GM23338 (cell line): Measurements from ENCODE around the gene MPZL1. TPM values are rescaled to one million over a fixed set of nuclear protein-coding genes. Genes with fewer than 3 reads are reported as not detected.

Experiments used
- ATAC-seq: fragments of 200-7000 bp; cut with Tn5 transposase; 3 replicates; pipeline ENCODE4 v1.9.1; 2020
- DNase-seq: peaks from one replicate; pipeline ENCODE4 v3.0.0-alpha.2; 2015; ENCODE audit warnings: low spot score
- H2AFZ ChIP-seq: fragments of 200-600 bp; sonication (generic); 2 replicates; pipeline ENCODE4 v1.8.0; 2016; ENCODE audit warnings: antibody characterized with exemption, mild to moderate bottlenecking, moderate library complexity
- H3F3A ChIP-seq: fragments of 200-600 bp; sonication (generic); replicated peaks from 2 replicates; pipeline ENCODE4 v1.8.0; 2017; ENCODE audit warnings: antibody characterized with exemption, mixed run types, low read depth
- H3K27ac ChIP-seq: fragments of 200-600 bp; sonication (generic); 2 replicates; pipeline ENCODE4 v1.6.1; 2016; ENCODE audit warnings: low read depth
- H3K27me3 ChIP-seq: fragments of 200-600 bp; sonication (generic); 2 replicates; pipeline ENCODE4 v1.8.0; 2016; ENCODE audit warnings: mild to moderate bottlenecking, mixed run types, moderate library complexity; ENCODE audit not compliant: insufficient read depth
- H3K36me3 ChIP-seq: fragments of 200-600 bp; sonication (generic); 2 replicates; pipeline ENCODE4 v1.8.0; 2016; ENCODE audit warnings: mild to moderate bottlenecking; ENCODE audit not compliant: insufficient read depth
- H3K4me1 ChIP-seq: fragments of 200-600 bp; sonication (generic); 2 replicates; pipeline ENCODE4 v1.8.0; 2016; ENCODE audit warnings: mild to moderate bottlenecking, moderate library complexity; ENCODE audit not compliant: insufficient read depth
- H3K4me2 ChIP-seq: fragments of 200-600 bp; sonication (generic); 2 replicates; pipeline ENCODE4 v1.7.1; 2017; ENCODE audit warnings: mixed run types
- H3K4me3 ChIP-seq: fragments of 200-600 bp; sonication (generic); 2 replicates; pipeline ENCODE4 v1.6.1; 2016; ENCODE audit warnings: mixed run types
- H3K79me2 ChIP-seq: fragments of 200-600 bp; sonication (generic); replicated peaks from 2 replicates; pipeline ENCODE4 v1.8.0; 2017; ENCODE audit warnings: mild to moderate bottlenecking; ENCODE audit not compliant: insufficient read depth
- H3K9me2 ChIP-seq: fragments of 200-600 bp; sonication (generic); 2 replicates; pipeline ENCODE4 v1.8.0; 2017; ENCODE audit not compliant: insufficient read depth
- H4K20me1 ChIP-seq: fragments of 200-600 bp; sonication (generic); replicated peaks from 2 replicates; pipeline ENCODE4 v1.8.0; 2017; ENCODE audit warnings: mild to moderate bottlenecking; ENCODE audit not compliant: insufficient read depth
- H3K27ac Mint-ChIP-seq: 2 replicates; pipeline ENCODE4 v1.8.0; 2020; ENCODE audit warnings: inconsistent platforms, mild to moderate bottlenecking, moderate library complexity, mixed read lengths
- H3K27me3 Mint-ChIP-seq: 3 replicates; pipeline ENCODE4 v1.8.0; 2022; ENCODE audit warnings: low read depth, mild to moderate bottlenecking, moderate library complexity, mixed read lengths, inconsistent platforms; ENCODE audit not compliant: insufficient read depth, poor library complexity
- H3K36me3 Mint-ChIP-seq: 3 replicates; pipeline ENCODE4 v1.8.0; 2021; ENCODE audit warnings: low read depth, mild to moderate bottlenecking, inconsistent platforms, moderate library complexity, mixed read lengths
- H3K4me1 Mint-ChIP-seq: 3 replicates; pipeline ENCODE4 v1.8.0; 2020; ENCODE audit warnings: mild to moderate bottlenecking, inconsistent platforms, mixed read lengths
- H3K4me3 Mint-ChIP-seq: 3 replicates; pipeline ENCODE4 v1.8.0; 2021; ENCODE audit warnings: moderate library complexity, mild to moderate bottlenecking, inconsistent platforms, mixed read lengths
- H3K9me3 Mint-ChIP-seq: 3 replicates; pipeline ENCODE4 v1.8.0; 2020; ENCODE audit warnings: moderate library complexity, mild to moderate bottlenecking, inconsistent platforms, mixed read lengths
- CREB1 ChIP-seq: fragments of 250-450 bp; sonication (Bioruptor Pico); IDR thresholded peaks from 2 replicates; pipeline ENCODE4 v1.5.0; 2020; ENCODE audit warnings: low read depth, mild to moderate bottlenecking, moderate library complexity
- CTCF ChIP-seq, 2 experiments: fragments of 200-600 bp in 1 of 2; sonication (generic) in 1 of 2; conservative IDR thresholded peaks; 2 replicates each; pipeline versions ENCODE4 v1.5.1 to v1.6.1; 2016 to 2017; ENCODE audit warnings: antibody characterized with exemption in 2 of 2, low read depth in 2 of 2, mild to moderate bottlenecking in 2 of 2, moderate library complexity in 1 of 2
- ETS1 ChIP-seq: IDR thresholded peaks from 2 replicates; pipeline ENCODE4 v1.6.1; 2016; ENCODE audit warnings: antibody characterized with exemption
- EZH2 ChIP-seq: fragments of 200-600 bp; sonication (generic); IDR thresholded peaks from one replicate; pipeline ENCODE4 v1.8.0; 2017; ENCODE audit warnings: antibody characterized with exemption, mild to moderate bottlenecking, low read depth; ENCODE audit not compliant: unreplicated experiment
- EZH2phosphoT487 ChIP-seq: fragments of 200-600 bp; sonication (generic); IDR thresholded peaks from one replicate; pipeline ENCODE4 v1.8.1; 2018; ENCODE audit warnings: antibody characterized with exemption; ENCODE audit not compliant: unreplicated experiment
- JUNB ChIP-seq: IDR thresholded peaks from one replicate; pipeline ENCODE4 v1.6.1; 2016; ENCODE audit warnings: antibody characterized with exemption; ENCODE audit not compliant: unreplicated experiment
- POLR2AphosphoS5 ChIP-seq: IDR thresholded peaks from 2 replicates; pipeline ENCODE4 v1.6.1; 2016; ENCODE audit warnings: antibody characterized with exemption, low read depth
- ZNF462 ChIP-seq: fragments of 250-450 bp; sonication (Bioruptor Pico); IDR thresholded peaks from 2 replicates; pipeline ENCODE4 v1.5.0; 2020; ENCODE audit warnings: mild to moderate bottlenecking, moderate library complexity
- polyA plus RNA-seq: library from polyadenylated mRNA; unstranded; fragments of >200 nt; fragmentation: Nextera tagmentation; extraction: Ambion mirVana; gene quantifications from 2 replicates; pipeline ENCODE4 v1.2.1, GENCODE V29; 2016
- total RNA-seq: library from RNA; depleted of rRNA; stranded (reverse); fragments of >200 nt; shearing (Covaris generic); gene quantifications from 2 replicates; pipeline ENCODE4 v1.2.3, GENCODE V29; 2014

Gene MPZL1
- total and polyA plus RNA-seq, 2 experiments from 2014 or later: 35.1 to 85.1 TPM

DNA sequence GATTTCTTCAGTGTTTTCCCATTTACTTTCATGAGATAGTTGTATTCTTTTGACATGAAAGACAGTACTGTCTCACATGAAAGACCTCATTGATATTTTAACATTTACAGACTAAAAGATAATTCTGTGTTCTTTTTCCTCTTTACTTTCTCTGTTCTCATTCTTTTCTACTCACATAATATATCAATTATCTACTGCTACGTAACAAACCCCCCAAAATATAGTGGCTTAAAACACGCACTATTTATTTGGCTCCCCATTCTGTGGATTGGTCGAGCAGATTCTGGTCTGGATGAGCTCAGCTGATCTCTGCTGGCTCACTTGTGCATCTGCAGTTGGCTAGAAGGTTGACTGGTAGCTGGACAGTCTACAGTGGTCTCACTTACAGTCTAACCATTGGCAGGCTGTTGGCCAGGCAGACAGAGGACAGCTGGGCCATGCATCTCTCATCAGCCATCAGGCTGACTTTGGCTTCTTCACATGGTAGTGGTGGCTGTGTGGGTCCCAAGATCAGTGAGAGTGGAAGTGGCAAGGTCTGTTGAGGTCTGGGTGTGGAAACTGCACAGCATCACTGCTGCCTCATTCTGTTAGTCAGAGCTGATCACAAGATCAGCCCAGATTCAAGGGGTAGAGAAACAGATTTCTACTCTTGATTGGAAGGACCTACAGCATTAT, 63.2 kb downstream of the MPZL1 start:
- H3K9me3 Mint-ChIP-seq: no peaks in the 10 kb centered on the region; the same call in 2 of the 3 replicates
- no peak overlapping the region for H3K27ac Mint-ChIP-seq
- H3K4me2 ChIP-seq: no peak overlapping the region
- no peak overlapping the region for H3K4me3 Mint-ChIP-seq
- no peaks in the 10 kb centered on the region for H3K4me1 Mint-ChIP-seq
- no peak for DNase-seq
- no peak overlapping the region for H2AFZ ChIP-seq
- H3K27ac ChIP-seq: no peak overlapping the region
- peaks cover 18% of the 10 kb centered on the region; the same call in 1 of the 2 replicates for H3K36me3 ChIP-seq
- no peaks in the 10 kb centered on the region for H3K9me2 ChIP-seq
- H3K27me3 Mint-ChIP-seq: no peaks in the 10 kb centered on the region
- no peaks in the 10 kb centered on the region for H3K27me3 ChIP-seq
- no peaks in the 10 kb centered on the region for H3F3A ChIP-seq
- no peak for TF ChIP-seq ETS1
- TF ChIP-seq EZH2: no peak
- no peak for TF ChIP-seq CTCF (conservative IDR thresholded peaks at IDR 0.05; ENCODE audit: low read depth in 2 of 2)
- no peak for TF ChIP-seq JUNB
- TF ChIP-seq EZH2phosphoT487: no peak
- no peak for TF ChIP-seq ZNF462 (CRISPR knock-in tag)
- no peak for TF ChIP-seq POLR2AphosphoS5
- no peak for TF ChIP-seq CREB1 (CRISPR knock-in tag)
- H3K4me3 ChIP-seq: no peak overlapping the region
- no peaks in the 10 kb centered on the region; the same call in 1 of the 2 replicates for H3K79me2 ChIP-seq
- H4K20me1 ChIP-seq: peaks cover 17% of the 10 kb centered on the region
- H3K4me1 ChIP-seq: no peaks in the 10 kb centered on the region
- no peak for ATAC-seq
- H3K36me3 Mint-ChIP-seq: peaks cover 47% of the 10 kb centered on the region
